Spleen (tissue), 7 donors: Measurements from ENCODE around the gene RFTN1.

Experiments used
- POLR2A ChIP-seq, 3 donors: fragments of 450-650 bp; IDR thresholded peaks; one replicate each; pipeline ENCODE4 v1.5.1; 2017; ENCODE audit warnings: antibody characterized with exemption in 3 of 3, mild to moderate bottlenecking in 1 of 3
- TF ChIP-seq, protein P1 (sequence below), 11 experiments: fragments of 200-600 bp in 7 of 11; fragments of 450-650 bp in 4 of 11; sonication (generic) in 4 of 11; IDR thresholded peaks in 8 of 11; conservative IDR thresholded peaks in 3 of 11; 1 replicate in 7 of 11; 2 replicates in 4 of 11; pipeline versions ENCODE4 v1.4.0 to v1.8.0; 2016 to 2021; ENCODE audit warnings: antibody characterized with exemption in 11 of 11, inconsistent platforms in 4 of 11, mild to moderate bottlenecking in 1 of 11
- donor health status: DM: no; HTN: no; CAD: no; lungs with moderate emphysema.
- donor health status: DM: no; HTN: no; CAD: no.
- donor health status: DM: no; HTN: no; CAD: no.

DNA sequence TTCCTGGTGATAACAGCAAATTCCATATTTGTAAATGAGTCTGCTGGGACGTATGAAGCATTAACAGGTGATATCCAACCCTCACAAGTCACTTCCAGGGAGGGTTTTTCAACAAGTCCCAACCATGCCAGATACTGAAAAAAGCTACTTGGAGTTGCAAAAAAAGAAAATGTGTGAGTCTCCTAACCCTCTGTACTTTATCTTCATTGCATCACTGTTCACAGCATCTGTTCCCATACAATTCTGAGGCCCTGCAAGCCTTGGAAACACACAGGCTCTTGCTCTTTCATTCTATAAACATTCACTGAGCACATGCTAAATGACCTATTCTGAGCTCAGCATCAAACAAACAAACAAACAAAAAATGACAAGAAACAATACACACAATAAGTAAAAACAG, 120.8 kb downstream of the RFTN1 start:
- TF ChIP-seq, protein P1, sequence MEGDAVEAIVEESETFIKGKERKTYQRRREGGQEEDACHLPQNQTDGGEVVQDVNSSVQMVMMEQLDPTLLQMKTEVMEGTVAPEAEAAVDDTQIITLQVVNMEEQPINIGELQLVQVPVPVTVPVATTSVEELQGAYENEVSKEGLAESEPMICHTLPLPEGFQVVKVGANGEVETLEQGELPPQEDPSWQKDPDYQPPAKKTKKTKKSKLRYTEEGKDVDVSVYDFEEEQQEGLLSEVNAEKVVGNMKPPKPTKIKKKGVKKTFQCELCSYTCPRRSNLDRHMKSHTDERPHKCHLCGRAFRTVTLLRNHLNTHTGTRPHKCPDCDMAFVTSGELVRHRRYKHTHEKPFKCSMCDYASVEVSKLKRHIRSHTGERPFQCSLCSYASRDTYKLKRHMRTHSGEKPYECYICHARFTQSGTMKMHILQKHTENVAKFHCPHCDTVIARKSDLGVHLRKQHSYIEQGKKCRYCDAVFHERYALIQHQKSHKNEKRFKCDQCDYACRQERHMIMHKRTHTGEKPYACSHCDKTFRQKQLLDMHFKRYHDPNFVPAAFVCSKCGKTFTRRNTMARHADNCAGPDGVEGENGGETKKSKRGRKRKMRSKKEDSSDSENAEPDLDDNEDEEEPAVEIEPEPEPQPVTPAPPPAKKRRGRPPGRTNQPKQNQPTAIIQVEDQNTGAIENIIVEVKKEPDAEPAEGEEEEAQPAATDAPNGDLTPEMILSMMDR (IDR thresholded peaks at IDR 0.05 in 8 of 11, conservative IDR thresholded peaks at IDR 0.05 in 3 of 11): no peak
- TF ChIP-seq POLR2A (IDR thresholded peaks at IDR 0.05): no peak
